GM18498 (cell line): ENCODE results near the gene CDC42EP4.
"Not testable (repeated sequence)": the region's sequence is repeated elsewhere in the genome, so short reads cannot be mapped to it uniquely, and the experiment has no call there.

Experiments used
- ATAC-seq: cut with Tn5 transposase; IDR thresholded peaks from one replicate; pipeline ENCODE4 v1.9.1; 2021; ENCODE audit warnings: mild to moderate bottlenecking, moderate library complexity; ENCODE audit not compliant: unreplicated experiment

The CDC42EP4 gene

GRCh38 chr17:73281928-73282327 is 29.9 kb downstream of the CDC42EP4 start:
- peak; percentile 81 for ATAC-seq

- ATAC-seq = no peak
Observed at GRCh38 chr17:73280191-73280590, 31.6 kb downstream of the CDC42EP4 start.

GRCh38 chr17:73279704-73280103 is 32.1 kb downstream of the CDC42EP4 start:
- no peak for ATAC-seq

DNA sequence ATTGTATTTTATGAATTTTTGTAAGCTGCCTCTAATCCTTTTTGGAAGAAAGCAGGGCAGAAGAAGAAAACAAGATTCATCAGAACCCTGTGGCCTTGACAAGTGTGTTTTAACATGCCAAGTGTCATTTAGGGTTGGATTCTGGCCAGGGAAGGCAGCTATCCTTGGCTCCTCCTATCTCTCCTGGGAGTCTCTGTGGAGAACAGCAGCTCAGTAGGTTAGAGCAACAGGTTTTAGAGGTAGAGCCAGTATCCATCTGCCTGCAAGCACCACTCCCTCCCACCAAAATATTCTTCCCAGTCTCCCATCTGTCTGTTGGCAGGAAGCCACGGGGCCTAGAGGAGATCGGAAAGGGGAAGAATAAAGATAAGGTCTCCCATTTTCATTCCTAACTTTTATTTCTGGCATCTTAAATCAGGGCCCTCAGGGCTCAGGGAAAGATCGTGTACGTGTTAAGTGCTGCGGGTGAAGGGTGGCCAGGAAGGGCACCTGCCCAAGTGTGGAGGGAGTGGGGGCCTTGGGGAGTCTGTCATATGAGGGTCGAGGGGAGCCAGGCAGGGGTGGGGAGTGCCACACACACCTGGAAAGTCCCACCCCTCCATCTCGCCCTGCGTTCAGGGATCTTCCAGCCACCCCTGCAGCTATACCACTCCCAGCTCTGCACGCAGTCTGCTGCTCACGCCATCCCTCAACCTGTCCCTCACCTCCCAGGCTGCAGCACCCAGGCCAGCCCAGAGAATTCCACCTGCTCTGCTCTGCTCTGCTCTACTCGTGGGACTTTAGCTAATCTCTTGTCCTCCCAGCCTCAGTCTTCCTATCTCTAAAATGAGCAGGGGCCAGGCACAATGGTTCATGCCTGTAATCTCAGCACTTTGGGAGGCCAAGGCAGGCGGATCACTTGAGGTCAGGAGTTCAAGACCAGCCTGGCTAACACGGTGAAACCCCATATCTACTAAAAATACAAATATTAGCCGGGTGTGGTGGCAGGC is 33.0 kb downstream of the CDC42EP4 start:
- no peak for ATAC-seq

GRCh38 chr17:73278049-73278464 is 33.7 kb downstream of the CDC42EP4 start:
- ATAC-seq = no peak

GRCh38 chr17:73274490-73274889 is 37.3 kb downstream of the CDC42EP4 start:
- no peak for ATAC-seq

- ATAC-seq = no peak
Observed at GRCh38 chr17:73272906-73273218, 38.9 kb downstream of the CDC42EP4 start.

GRCh38 chr17:73271072-73271471 is 40.7 kb downstream of the CDC42EP4 start:
- peak; percentile 96 for ATAC-seq

GRCh38 chr17:73269791-73270190 is 42.0 kb downstream of the CDC42EP4 start:
- ATAC-seq = no peak

GRCh38 chr17:73269329-73269615 is 42.5 kb downstream of the CDC42EP4 start:
- ATAC-seq = no peak

- no peak for ATAC-seq
Observed at GRCh38 chr17:73268582-73269328, 43.0 kb downstream of the CDC42EP4 start.

DNA sequence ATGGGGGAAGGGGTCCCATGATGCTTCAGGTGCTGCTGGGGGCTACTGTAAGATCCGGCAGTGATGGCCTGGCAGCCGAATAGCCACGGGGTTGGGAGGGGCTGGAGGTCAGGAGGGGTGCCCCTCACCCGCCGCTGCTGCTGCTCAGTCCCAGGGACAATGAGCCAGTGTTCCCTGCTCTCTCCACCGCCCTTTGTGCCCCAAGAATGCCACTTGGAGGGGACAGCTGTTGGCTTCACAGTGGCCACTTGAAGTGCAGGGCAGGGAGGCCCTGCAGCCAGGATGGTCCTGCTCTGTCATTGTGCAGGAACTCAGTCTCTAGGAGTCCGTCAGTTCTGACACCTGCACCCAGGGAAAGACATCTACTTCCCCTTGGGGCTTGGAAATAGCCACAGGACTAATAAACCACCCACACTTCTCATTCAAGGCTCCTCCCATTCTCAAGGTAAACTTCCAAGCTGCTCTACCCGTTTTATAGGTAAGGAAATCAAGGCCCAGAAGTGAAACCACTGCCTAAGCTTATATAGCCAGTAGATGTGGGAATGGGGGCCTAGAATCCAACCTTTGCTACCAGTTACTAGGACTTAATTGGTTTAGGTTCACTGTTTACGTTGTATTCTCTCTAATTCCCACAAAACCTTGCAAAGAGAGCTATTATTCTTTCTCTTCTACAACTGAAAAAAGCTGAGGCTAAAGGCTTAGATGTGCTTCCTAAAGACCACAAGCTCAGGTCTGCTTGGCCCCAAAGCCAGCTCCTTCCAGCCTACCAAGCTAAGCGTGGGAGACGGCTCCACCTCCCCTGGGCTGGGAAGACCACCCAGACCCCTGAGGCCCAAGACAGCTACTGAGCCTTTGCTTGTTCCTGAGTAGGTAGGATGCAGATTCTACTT is 43.9 kb downstream of the CDC42EP4 start:
- no peak for ATAC-seq

- ATAC-seq = no peak
Observed at GRCh38 chr17:73266796-73267195, 45.0 kb downstream of the CDC42EP4 start.

DNA sequence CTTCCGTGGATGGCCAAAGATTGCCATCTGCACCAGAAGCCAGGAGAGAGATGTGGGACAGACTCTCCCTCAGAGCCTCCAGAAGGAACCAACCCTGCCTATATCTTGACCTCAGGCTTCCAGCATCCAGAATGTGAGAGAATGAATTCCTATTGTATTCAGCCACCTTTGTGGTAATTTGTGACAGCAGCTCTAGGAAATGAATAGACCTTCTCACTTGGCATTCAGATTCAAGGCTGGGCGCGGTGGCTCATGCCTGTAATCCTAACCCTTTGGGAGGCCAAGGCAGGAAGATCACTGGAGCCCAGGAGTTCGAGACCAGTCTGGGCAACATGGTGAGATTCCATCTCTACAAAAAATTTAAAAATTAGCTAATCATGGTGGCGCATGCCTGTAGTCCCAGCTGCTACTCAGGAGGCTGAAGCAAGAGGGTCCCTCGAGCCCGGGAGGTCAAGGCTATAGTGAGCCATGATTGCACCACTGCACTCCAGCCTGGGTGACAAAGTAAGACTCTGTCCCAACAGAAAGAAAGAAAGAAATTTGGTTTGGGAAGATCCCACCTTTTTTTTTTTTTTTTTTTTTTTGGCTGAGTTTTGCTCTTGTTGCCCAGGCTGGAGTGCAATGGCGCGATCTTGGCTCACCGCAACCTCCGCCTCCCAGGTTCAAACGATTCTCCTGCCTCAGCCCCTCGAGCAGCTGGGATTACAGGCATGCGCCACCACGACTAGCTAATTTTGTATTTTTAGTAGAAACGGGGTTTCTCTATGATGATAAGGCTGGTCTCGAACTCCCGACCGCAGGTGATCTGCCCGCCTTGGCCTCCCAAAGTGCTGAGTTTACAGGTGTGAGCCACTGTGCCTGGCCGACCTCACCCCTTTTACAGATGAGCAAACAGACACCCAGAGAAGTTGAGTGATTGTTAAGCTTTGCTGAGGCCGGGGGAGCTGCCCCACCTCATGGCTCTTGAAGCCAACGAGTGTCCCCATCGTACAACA is 45.9 kb downstream of the CDC42EP4 start:
- no peak for ATAC-seq

- not testable (repeated sequence) for ATAC-seq
Observed at GRCh38 chr17:73264448-73264847, 47.4 kb downstream of the CDC42EP4 start.

- no peak for ATAC-seq
Observed at GRCh38 chr17:73262676-73263642, 48.8 kb downstream of the CDC42EP4 start.

DNA sequence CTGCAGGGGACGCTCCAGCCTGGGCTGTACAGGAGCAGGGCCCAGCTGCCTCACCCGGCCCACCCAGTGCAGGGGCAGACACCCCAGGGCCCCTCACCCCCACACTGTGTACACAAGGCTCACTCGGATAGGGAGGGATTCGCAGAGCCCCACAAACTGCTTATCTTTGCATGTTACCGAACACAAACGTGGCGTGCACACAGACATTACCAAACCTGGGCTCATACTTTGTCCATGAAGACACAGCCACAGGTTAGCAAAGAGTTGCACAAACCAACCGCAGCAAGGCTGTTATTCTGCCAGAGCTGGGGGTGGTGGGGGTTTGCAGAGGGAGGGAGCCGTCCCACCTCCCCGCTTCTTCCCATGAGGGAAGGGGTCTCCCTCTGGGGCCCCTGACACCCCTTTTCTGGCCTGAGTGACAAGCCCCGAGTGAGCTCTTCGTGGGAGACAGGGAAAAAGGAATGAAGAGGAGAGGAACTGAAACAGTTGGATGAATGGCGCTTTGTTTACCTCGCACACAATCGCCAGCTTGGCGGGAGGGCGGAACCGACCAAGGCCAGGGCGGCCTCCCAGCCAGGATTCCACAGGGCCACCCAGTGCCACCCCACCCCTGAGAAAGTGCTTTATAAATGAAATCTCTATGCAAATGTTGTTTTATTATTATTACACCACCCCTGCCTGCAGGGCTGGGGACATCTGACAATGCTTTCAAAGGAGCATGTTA is 49.7 kb downstream of the CDC42EP4 start:
- no peak for ATAC-seq

GRCh38 chr17:73261617-73261951 is 50.2 kb downstream of the CDC42EP4 start, which contains the start of gene CPSF4L:
Gene CPSF4L, minus strand, starts transcription at chr17:73261880. Its CDS starts 62 bp downstream, at chr17:73261818.
- ATAC-seq = no peak
